Measurements from ENCODE around the gene CELSR1.

CELSR1 gene

GRCh38 chr22:46456818-46457163, 80.6 kb downstream of the CELSR1 start:
- in situ Hi-C loops (cut with HindIII; ENCODE audit: low pct_ligation_motif_present, low sequenced_read_pairs), result no loop called here
- Histone ChIP-seq H3K36me3 (replicated peaks) (no peaks in the 10 kb centered on the region), H3K4me3 (ENCODE audit: low read depth, low read length) (no peak overlapping the region), H3K27ac (no peak overlapping the region), H3K27me3 (replicated peaks) (no peaks in the 10 kb centered on the region)
- DNase-seq, result no peak
- TF ChIP-seq, protein P1, sequence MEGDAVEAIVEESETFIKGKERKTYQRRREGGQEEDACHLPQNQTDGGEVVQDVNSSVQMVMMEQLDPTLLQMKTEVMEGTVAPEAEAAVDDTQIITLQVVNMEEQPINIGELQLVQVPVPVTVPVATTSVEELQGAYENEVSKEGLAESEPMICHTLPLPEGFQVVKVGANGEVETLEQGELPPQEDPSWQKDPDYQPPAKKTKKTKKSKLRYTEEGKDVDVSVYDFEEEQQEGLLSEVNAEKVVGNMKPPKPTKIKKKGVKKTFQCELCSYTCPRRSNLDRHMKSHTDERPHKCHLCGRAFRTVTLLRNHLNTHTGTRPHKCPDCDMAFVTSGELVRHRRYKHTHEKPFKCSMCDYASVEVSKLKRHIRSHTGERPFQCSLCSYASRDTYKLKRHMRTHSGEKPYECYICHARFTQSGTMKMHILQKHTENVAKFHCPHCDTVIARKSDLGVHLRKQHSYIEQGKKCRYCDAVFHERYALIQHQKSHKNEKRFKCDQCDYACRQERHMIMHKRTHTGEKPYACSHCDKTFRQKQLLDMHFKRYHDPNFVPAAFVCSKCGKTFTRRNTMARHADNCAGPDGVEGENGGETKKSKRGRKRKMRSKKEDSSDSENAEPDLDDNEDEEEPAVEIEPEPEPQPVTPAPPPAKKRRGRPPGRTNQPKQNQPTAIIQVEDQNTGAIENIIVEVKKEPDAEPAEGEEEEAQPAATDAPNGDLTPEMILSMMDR (IDR thresholded peaks at IDR 0.05; ENCODE audit: low read depth, low read length, missing control alignments), result no peak

DNA sequence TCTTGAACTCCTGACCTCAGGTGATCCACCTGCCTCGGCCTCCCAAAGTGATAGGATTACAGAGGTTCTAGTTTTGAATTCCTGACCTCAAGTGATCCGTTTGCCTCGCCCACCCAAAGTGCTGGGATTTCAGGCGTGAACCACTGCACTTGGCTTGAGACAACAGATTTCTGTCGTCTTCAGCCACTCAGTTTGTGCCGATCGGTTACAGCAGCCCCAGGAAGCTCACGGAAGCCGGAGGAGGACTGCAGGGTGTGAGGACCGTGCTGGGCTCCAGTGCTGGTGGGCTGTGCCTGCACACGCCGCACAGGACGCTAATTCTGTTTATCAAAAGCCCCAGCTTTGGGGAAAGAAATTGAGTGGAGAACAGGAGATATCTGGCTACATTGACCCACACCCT, 82.0 kb downstream of the CELSR1 start:
- Histone ChIP-seq H3K27me3 (replicated peaks) (peaks cover 2% of the 10 kb centered on the region), H3K4me3 (ENCODE audit: low read depth, low read length) (no peak overlapping the region), H3K27ac (no peak overlapping the region), H3K36me3 (replicated peaks) (no peaks in the 10 kb centered on the region)
- in situ Hi-C loops (cut with HindIII; ENCODE audit: low pct_ligation_motif_present, low sequenced_read_pairs), result no loop called here
- no peak for DNase-seq
- TF ChIP-seq, protein P1 (IDR thresholded peaks at IDR 0.05; ENCODE audit: low read depth, low read length, missing control alignments), result no peak

GRCh38 chr22:46454504-46455269, 82.7 kb downstream of the CELSR1 start:
- TF ChIP-seq, protein P1 (IDR thresholded peaks at IDR 0.05; ENCODE audit: low read depth, low read length, missing control alignments), result no peak
- DNase-seq, result no peak
- H3K27ac ChIP-seq, result no peak overlapping the region
- peaks cover 2% of the 10 kb centered on the region for H3K27me3 ChIP-seq (replicated peaks)
- in situ Hi-C loops (cut with HindIII; ENCODE audit: low pct_ligation_motif_present, low sequenced_read_pairs), result no loop called here
- no peaks in the 10 kb centered on the region for H3K36me3 ChIP-seq (replicated peaks)
- H3K4me3 ChIP-seq (ENCODE audit: low read depth, low read length), result no peak overlapping the region

DNA sequence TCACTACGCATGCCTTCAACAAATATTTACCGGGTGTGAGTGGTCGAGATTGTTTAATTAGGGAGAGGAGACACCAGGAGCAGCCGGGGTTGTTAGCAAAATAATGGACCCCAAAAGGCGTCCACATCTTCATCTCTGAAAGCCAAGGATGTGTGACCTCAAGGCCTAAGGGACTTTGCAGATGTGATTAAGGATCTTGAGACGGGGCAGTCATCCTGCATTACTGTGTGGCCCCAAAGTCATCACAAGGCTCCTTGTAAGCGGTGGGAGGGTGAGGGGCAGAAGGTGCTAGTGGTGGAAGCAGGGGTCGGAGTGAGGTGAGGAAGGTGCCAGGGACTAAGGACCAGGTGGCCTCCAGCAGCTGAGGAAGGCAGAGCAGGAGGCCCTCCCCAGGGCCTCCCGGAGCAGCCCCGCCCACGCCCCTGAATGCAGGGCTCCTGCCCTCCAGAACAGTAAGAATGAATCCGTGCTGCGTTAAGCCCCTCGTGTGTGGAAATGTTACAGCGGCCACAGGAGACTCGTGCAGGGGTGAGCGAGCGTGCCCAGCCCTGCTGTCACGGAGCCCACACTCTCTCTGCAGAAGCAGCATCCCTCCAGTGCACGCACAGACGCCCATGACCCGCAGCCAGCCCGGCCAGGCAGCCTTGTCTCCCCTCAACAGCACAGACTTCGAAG, 83.5 kb downstream of the CELSR1 start:
- in situ Hi-C loops (cut with HindIII; ENCODE audit: low pct_ligation_motif_present, low sequenced_read_pairs), result no loop called here
- no peak for DNase-seq
- Histone ChIP-seq H3K27ac (no peak overlapping the region), H3K4me3 (ENCODE audit: low read depth, low read length) (no peak overlapping the region), H3K27me3 (replicated peaks) (peaks cover 2% of the 10 kb centered on the region), H3K36me3 (replicated peaks) (no peaks in the 10 kb centered on the region)
- TF ChIP-seq, protein P1 (IDR thresholded peaks at IDR 0.05; ENCODE audit: low read depth, low read length, missing control alignments), result no peak

DNA sequence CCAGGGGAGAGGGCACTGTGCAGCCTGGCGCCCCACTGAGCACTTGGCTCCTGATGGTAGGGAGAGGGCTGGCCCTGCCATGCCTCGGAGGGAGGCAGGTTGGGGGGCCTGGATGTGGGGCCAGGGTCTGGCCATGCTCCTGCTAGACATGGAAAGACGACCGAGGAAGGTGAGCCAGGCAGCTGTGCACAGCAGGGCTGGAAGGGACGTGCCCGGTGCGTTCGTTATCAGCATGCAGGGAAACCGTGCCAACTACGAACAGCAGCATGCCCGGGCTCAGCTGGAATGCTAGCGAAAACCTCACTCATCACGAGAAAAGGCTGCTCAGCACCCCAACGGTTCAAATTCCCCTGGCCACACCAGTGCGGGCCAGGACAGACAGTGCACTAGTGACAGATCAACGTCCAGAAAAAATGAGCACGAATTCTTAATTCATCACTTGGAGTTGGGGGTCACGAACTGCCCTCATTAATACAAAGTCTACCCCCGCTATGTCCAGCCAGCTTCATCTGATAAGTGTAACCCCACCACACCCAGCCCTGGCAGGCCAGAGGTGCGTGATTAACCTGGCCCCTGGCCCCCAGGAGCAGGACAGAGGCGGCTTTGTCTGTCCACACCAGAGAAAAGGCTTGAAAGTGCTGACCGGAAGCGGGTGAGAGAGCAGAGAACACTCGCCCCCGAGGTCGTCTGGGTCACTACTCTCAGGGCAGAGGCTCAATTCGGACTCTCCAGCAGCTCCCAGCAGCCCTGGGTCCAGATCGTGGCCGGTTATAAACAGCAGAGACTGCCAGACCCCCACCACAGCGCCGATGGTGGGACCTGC, 84.2 kb downstream of the CELSR1 start:
- TF ChIP-seq, protein P1 (IDR thresholded peaks at IDR 0.05; ENCODE audit: low read depth, low read length, missing control alignments), result no peak
- Histone ChIP-seq H3K27me3 (replicated peaks) (peaks cover 2% of the 10 kb centered on the region), H3K4me3 (ENCODE audit: low read depth, low read length) (no peak overlapping the region), H3K36me3 (replicated peaks) (no peaks in the 10 kb centered on the region), H3K27ac (no peak overlapping the region)
- no peak for DNase-seq
- in situ Hi-C loops (cut with HindIII; ENCODE audit: low pct_ligation_motif_present, low sequenced_read_pairs), result no loop called here

Data from brain microvascular endothelial cell (primary cell).